CD14-positive monocyte (primary cell): ENCODE data around the gene CYBRD1. TPM values are rescaled to one million over a fixed set of nuclear protein-coding genes. Genes with fewer than 3 reads are reported as not detected.

Experiments used
- DNase-seq, 3 donors: peaks; one replicate each; pipeline ENCODE4 v3.0.0-alpha.2; 2011 to 2022
- H2AFZ ChIP-seq: 2 replicates; pipeline ENCODE4 v1.6.0; 2012; ENCODE audit warnings: mild to moderate bottlenecking, low read depth, low read length, inconsistent platforms; ENCODE audit not compliant: insufficient read depth, poor library complexity, severe bottlenecking
- H3K27ac ChIP-seq, 2 donors: 1 replicate in 1 of 2; 2 replicates in 1 of 2; pipeline ENCODE4 v1.5.1; 2012 to 2013; ENCODE audit warnings: low read length in 2 of 2, control low read depth in 1 of 2, inconsistent platforms in 1 of 2, low read depth in 1 of 2, mild to moderate bottlenecking in 1 of 2
- H3K27me3 ChIP-seq, 2 donors: one replicate each; pipeline versions ENCODE4 v1.6.0 to v1.6.1; 2011 to 2013; ENCODE audit warnings: low read length in 2 of 2; ENCODE audit not compliant: control insufficient read depth in 2 of 2, insufficient read depth in 2 of 2
- H3K36me3 ChIP-seq, 2 donors: replicated peaks in 1 of 2; 1 replicate in 1 of 2; 2 replicates in 1 of 2; pipeline versions ENCODE4 v1.5.1 to v1.6.1; 2012 to 2013; ENCODE audit warnings: low read length in 2 of 2, control low read depth in 1 of 2, inconsistent platforms in 1 of 2, mild to moderate bottlenecking in 1 of 2; ENCODE audit not compliant: insufficient read depth in 2 of 2, control insufficient read depth in 1 of 2
- H3K4me1 ChIP-seq, 2 donors: 1 replicate in 1 of 2; 2 replicates in 1 of 2; pipeline versions ENCODE4 v1.5.1 to v1.6.1; 2012 to 2013; ENCODE audit warnings: low read length in 2 of 2, control low read depth in 1 of 2, inconsistent platforms in 1 of 2, mild to moderate bottlenecking in 1 of 2, moderate library complexity in 1 of 2; ENCODE audit not compliant: insufficient read depth in 2 of 2, control insufficient read depth in 1 of 2
- H3K4me2 ChIP-seq: replicated peaks from 2 replicates; pipeline ENCODE3; 2012; ENCODE audit warnings: low read length, moderate library complexity, mild to moderate bottlenecking; ENCODE audit not compliant: poor library complexity, severe bottlenecking; ENCODE audit errors: extremely low read depth
- H3K4me3 ChIP-seq, 3 experiments: fragments of 200-600 bp in 1 of 3; sonication (generic) in 1 of 3; replicated peaks in 1 of 3; 1 replicate in 2 of 3; 2 replicates in 1 of 3; pipeline ENCODE4 v1.5.1; 2011 to 2013; ENCODE audit warnings: low read length in 3 of 3, mild to moderate bottlenecking in 3 of 3, control low read depth in 2 of 3, low read depth in 2 of 3, inconsistent platforms in 1 of 3, moderate library complexity in 1 of 3
- H3K79me2 ChIP-seq: 2 replicates; pipeline ENCODE4 v1.6.0; 2012; ENCODE audit warnings: mild to moderate bottlenecking, control low read depth, inconsistent platforms, low read length, moderate library complexity; ENCODE audit not compliant: insufficient read depth
- H3K9ac ChIP-seq: 2 replicates; pipeline ENCODE4 v1.6.0; 2017; ENCODE audit warnings: low read length, mild to moderate bottlenecking; ENCODE audit not compliant: insufficient read depth, poor library complexity, severe bottlenecking
- H3K9me3 ChIP-seq, 2 donors: replicated peaks in 1 of 2; 1 replicate in 1 of 2; 2 replicates in 1 of 2; pipeline versions ENCODE4 v1.5.1 to v1.6.1; 2012 to 2013; ENCODE audit warnings: low read length in 2 of 2, control low read depth in 1 of 2; ENCODE audit not compliant: control insufficient read depth in 1 of 2, insufficient read depth in 1 of 2
- H4K20me1 ChIP-seq: 2 replicates; pipeline ENCODE4 v1.6.0; 2012; ENCODE audit warnings: mild to moderate bottlenecking, low read length, control low read depth, moderate library complexity; ENCODE audit not compliant: insufficient read depth
- H3K27ac Mint-ChIP-seq, 7 donors: one replicate each; pipeline ENCODE4 v1.8.0; 2020; ENCODE audit warnings: mild to moderate bottlenecking in 7 of 7, mixed read lengths in 7 of 7, moderate library complexity in 6 of 7, inconsistent platforms in 2 of 7
- H3K27me3 Mint-ChIP-seq, 3 donors: one replicate each; pipeline ENCODE4 v1.8.0; 2021 to 2022; ENCODE audit warnings: low read depth in 3 of 3, mild to moderate bottlenecking in 3 of 3, mixed read lengths in 3 of 3, moderate library complexity in 3 of 3, inconsistent platforms in 1 of 3
- H3K36me3 Mint-ChIP-seq, 2 donors: one replicate each; pipeline ENCODE4 v1.8.0; 2020; ENCODE audit warnings: mixed read lengths in 2 of 2, inconsistent platforms in 1 of 2, mild to moderate bottlenecking in 1 of 2
- H3K4me1 Mint-ChIP-seq: one replicate; pipeline ENCODE4 v1.8.0; 2020; ENCODE audit warnings: mild to moderate bottlenecking, mixed read lengths
- H3K4me3 Mint-ChIP-seq, 2 donors: one replicate each; pipeline ENCODE4 v1.8.0; 2020; ENCODE audit warnings: mild to moderate bottlenecking in 2 of 2, mixed read lengths in 2 of 2, moderate library complexity in 1 of 2
- H3K9me3 Mint-ChIP-seq, 7 donors: one replicate each; pipeline ENCODE4 v1.8.0; 2020 to 2022; ENCODE audit warnings: mixed read lengths in 7 of 7, mild to moderate bottlenecking in 6 of 7, moderate library complexity in 6 of 7, inconsistent platforms in 2 of 7
- CTCF ChIP-seq: fragments of 200-600 bp; IDR thresholded peaks from one replicate; pipeline ENCODE4 v1.8.0; 2022; ENCODE audit warnings: antibody characterized with exemption, mild to moderate bottlenecking
- WGBS: methylation state at CpG from one replicate; pipeline ENCODE4 v1.1.5; 2013; ENCODE audit warnings: missing lambda C conversion rate; ENCODE audit not compliant: insufficient coverage; 5-methylcytosine and 5-hydroxymethylcytosine counted together
- intact Hi-C, 2 donors: fragments of 100-400 bp; cut with micrococcal nuclease; formaldehyde crosslinking; loops; one replicate each; pipeline versions ENCODE4 v1.15.0 to v1.15.1; 2023
- polyA plus RNA-seq, 3 donors: library from polyadenylated mRNA; depleted of rRNA in 1 of 3; unstranded in 2 of 3; stranded (reverse) in 1 of 3; fragments of 300-500 nt in 2 of 3; fragments of >200 nt in 1 of 3; fragmentation: Illumina TruSeq in 2 of 3; gene quantifications; 1 replicate in 2 of 3; 2 replicates in 1 of 3; pipeline ENCODE4 v1.2.3, GENCODE V29; 2012 to 2021

Gene CYBRD1
- polyA plus RNA-seq, 3 donors: 21.7 to 61.0 (median 47.3) TPM

GRCh38 chr2:171547720-171548119, 25.4 kb downstream of the CYBRD1 start:
- peak overlapping the region in 2 of 7 donors; percentile 26 to 48 for H3K27ac Mint-ChIP-seq
- 67% methylated on average over 1 of the region's 2 CpGs for WGBS

GRCh38 chr2:171550613-171551012, 28.3 kb downstream of the CYBRD1 start:
- Histone ChIP-seq H2AFZ (no peak overlapping the region), H3K4me1 (peaks cover 0 to 3% of the 10 kb centered on the region in 2 donors), H3K27ac (no peak overlapping the region), H4K20me1 (no peaks in the 10 kb centered on the region), H3K79me2 (no peaks in the 10 kb centered on the region), H3K9me3 (no peaks in the 10 kb centered on the region), H3K36me3 (peaks cover 12 to 54% of the 10 kb centered on the region in 2 donors), H3K4me3 (no peak overlapping the region), H3K4me2 (no peak overlapping the region), H3K27me3 (no peaks in the 10 kb centered on the region), H3K9ac (no peak overlapping the region)
- TF ChIP-seq CTCF: no peak
- H3K9me3 Mint-ChIP-seq: no peaks in the 10 kb centered on the region
- H3K27ac Mint-ChIP-seq: no peak overlapping the region
- intact Hi-C loops: no loop called here
- peaks cover 30 to 36% of the 10 kb centered on the region in 2 donors for H3K36me3 Mint-ChIP-seq
- H3K27me3 Mint-ChIP-seq: no peaks in the 10 kb centered on the region
- peaks cover 13% of the 10 kb centered on the region for H3K4me1 Mint-ChIP-seq
- H3K4me3 Mint-ChIP-seq: no peak overlapping the region
- DNase-seq: no peak

More at GRCh38 chr2:171547720-171548119, 25.4 kb downstream of the CYBRD1 start:
- intact Hi-C loops: no loop called here
- Histone ChIP-seq H3K27ac (peak overlapping the region in 1 of 2 donors; percentile 29), H3K4me2 (no peak overlapping the region), H3K79me2 (no peaks in the 10 kb centered on the region), H3K27me3 (no peaks in the 10 kb centered on the region), H2AFZ (no peak overlapping the region), H3K36me3 (peaks cover 4 to 50% of the 10 kb centered on the region in 2 donors), H3K4me1 (peaks cover 0 to 3% of the 10 kb centered on the region in 2 donors), H3K9ac (no peak overlapping the region), H4K20me1 (no peaks in the 10 kb centered on the region), H3K9me3 (no peaks in the 10 kb centered on the region), H3K4me3 (no peak overlapping the region)
- Mint-ChIP-seq H3K4me1 (peaks cover 13% of the 10 kb centered on the region), H3K9me3 (no peaks in the 10 kb centered on the region), H3K4me3 (no peak overlapping the region), H3K36me3 (peaks cover 25 to 37% of the 10 kb centered on the region in 2 donors), H3K27me3 (no peaks in the 10 kb centered on the region)
- no peak for DNase-seq
- TF ChIP-seq CTCF: no peak
